Fibroblast of gingiva (primary cell): ENCODE results near the gene AGAP1.

ENCODE experiments used
- DNase-seq: peaks from one replicate; pipeline ENCODE4 v3.0.0-alpha.2; 2011; ENCODE audit warnings: low read depth

AGAP1 gene

GRCh38 chr2:235992024-235992423 lies 498.2 kb downstream of the AGAP1 start:
- DNase-seq, result no peak

- DNase-seq, result no peak
Observed at GRCh38 chr2:235996419-235996818, 502.6 kb downstream of the AGAP1 start.

DNA sequence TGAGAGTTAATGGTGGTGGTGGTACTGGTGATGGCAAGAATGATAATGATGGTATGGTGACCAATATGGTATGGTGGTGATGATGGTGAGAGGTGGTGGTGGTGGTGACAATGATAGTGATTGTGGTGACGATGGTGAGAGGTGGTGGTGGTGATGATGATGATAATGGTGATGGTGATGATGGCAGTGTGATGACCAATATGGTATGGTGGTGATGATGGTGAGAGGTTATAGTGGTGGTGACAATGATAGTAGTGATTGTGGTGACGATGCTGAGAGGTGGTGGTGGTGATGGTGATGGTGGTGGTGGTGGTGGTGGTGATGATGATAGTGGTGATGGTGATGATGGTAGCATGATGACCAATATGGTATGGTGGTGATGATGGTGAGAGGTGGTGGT lies 505.2 kb downstream of the AGAP1 start:
- DNase-seq, result no peak

- no peak for DNase-seq
Observed at GRCh38 chr2:236001166-236001828, 507.5 kb downstream of the AGAP1 start.

DNA sequence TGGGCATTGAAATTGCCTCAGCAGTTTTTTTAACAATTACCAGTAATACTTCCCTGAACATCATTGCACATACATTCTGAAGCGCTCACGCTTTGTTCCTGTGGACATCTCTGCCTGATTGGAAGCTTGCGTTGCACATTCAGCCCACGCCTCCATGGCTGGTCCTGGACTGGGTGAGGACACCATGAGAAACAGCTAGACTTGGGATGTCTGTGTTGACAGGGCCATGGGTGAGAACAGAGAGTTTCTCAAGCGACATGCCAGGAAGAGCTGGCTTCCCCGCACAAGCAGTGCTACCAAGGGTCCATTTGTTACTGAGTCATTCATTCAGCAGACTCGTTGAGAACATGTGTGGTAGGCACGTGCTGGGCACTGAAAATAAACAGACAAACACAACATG lies 508.0 kb downstream of the AGAP1 start:
- DNase-seq, result no peak

- no peak for DNase-seq
Observed at GRCh38 chr2:236008006-236008405, 514.2 kb downstream of the AGAP1 start.

DNA sequence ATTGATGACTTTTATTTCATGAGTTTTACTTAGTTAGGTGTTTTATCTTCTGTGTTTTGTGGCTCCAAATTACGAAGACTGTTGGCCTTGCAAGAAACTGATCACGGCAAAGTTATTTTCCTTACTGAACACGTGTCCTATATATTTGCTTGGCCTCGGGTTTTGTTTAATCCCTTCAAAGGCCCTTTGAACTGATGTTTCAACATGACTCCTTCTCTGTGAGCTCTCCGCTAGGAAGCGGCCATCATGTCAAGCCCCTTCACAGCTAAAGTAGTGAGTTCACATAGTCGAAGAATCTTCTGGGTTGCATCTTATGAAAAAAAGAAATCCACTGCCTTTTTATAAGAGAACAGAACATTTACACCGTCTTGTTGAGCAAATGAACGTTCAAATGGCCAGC lies 515.0 kb downstream of the AGAP1 start:
- no peak for DNase-seq

- DNase-seq, result no peak
Observed at GRCh38 chr2:236010920-236011685, 517.3 kb downstream of the AGAP1 start.

GRCh38 chr2:236012155-236012554 lies 518.3 kb downstream of the AGAP1 start:
- no peak for DNase-seq

- no peak for DNase-seq
Observed at GRCh38 chr2:236014408-236015131, 520.7 kb downstream of the AGAP1 start.

GRCh38 chr2:236015171-236015570 lies 521.3 kb downstream of the AGAP1 start:
- no peak for DNase-seq

DNA sequence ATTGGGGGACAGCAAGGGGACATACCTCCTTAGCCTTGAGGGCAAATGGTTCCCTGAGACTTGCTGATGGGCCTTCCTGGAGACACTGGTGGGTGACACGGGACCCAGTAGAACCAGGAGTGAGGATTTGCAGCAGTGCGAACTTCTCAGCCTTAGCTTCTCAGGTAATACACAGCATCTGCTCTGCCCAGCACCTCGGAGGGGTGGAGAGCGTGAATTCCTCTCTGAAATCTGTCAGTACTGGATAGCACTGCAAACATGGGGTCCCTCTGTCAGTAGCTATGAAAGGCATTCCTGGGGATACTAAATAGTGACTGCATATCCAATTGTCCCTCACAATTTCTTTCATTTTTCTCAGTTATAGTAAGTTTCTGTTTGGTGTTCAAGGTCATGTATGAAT lies 522.7 kb downstream of the AGAP1 start:
- DNase-seq, result no peak

DNA sequence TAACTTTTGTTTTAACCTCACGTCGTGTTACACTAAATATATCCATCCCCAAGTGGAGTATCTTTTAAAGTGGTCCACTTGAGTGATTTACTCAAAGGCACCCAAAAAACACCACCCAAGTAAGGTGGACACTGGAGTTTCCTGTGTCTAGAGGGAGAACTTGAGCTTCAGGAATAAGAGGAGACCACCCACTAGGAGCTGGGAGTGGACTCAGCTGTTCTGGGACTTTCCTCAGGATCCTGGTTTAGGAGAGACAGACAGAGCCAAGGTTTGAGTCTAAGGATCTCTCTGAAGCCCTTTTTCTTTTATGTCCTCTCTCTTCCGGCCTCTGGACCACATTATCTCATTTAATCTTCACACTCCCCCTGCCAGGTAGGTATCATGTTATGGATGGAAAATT lies 523.6 kb downstream of the AGAP1 start:
- DNase-seq, result no peak

GRCh38 chr2:236019434-236019833 lies 525.6 kb downstream of the AGAP1 start:
- DNase-seq, result no peak

DNA sequence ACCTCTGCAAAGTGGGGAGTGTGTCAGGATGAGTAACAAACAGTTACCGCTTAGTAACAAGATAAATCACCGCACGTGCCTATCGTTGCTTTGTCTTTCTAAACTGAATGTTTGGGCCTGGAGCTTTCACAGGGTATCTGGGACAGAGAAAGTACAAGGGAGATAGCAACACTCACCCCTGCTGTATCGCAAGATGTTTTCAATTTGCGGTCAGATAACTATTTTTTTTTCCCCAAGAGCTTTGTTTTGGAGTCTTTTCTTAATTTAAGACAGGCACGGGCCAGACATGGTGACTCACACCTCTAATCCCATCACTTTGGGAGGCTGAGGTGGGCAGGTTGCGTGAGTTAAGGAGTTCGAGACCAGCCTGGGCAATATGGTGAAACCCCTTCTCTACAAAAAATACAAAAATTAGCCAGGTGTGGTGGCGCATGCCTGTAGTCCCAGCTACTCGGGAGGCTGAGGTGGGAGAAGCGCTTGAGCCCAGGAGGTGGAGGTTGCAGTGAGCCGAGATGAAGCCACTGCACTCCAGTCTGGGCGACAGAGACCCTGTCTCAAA lies 527.7 kb downstream of the AGAP1 start:
- DNase-seq, result no peak

- DNase-seq, result no peak
Observed at GRCh38 chr2:236022128-236022527, 528.3 kb downstream of the AGAP1 start.

- DNase-seq, result no peak
Observed at GRCh38 chr2:236025892-236026291, 532.0 kb downstream of the AGAP1 start.

- peak; percentile 53 for DNase-seq
Observed at GRCh38 chr2:236026841-236027240, 533.0 kb downstream of the AGAP1 start.

DNA sequence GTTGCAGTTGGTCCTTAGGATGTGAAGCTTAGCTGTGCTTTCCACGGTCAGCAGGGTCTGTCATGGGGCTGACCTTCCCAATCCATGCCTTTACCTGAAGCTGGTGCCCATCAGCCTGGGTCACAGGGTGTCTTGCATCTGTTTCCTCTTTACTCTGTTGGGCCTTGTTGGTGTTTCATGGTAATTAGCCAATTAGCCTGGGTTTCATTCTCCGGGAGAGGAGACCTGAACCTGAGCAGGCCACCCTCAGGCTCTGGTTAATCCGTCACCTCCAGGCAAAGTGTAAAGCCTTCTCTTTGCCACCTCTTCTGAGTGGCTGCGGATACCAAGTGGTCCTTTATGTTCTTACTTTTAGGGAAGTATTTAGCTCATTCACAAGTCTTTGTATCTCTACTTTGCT lies 534.2 kb downstream of the AGAP1 start:
- no peak for DNase-seq

- DNase-seq, result no peak
Observed at GRCh38 chr2:236033462-236033861, 539.6 kb downstream of the AGAP1 start.

DNA sequence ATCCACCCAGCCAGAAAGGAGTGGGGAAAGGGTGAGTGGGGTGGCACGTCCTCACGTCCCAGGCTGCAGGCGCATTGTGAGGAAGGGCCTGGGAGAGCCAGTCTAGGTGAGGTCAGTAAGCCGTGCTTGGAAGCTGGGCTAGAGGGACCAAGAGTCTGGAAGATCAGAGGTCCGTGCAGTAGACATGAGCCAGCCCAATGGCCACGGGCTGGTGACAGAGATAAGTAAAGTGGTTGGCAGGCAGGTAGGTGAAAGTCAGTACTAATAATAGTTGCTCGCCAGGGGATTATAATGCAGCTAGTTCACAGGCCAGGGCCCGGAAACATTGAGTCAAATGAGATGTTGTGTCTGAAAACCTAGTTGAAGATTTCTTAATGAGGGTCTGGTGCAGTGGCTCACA lies 541.1 kb downstream of the AGAP1 start:
- no peak for DNase-seq

DNA sequence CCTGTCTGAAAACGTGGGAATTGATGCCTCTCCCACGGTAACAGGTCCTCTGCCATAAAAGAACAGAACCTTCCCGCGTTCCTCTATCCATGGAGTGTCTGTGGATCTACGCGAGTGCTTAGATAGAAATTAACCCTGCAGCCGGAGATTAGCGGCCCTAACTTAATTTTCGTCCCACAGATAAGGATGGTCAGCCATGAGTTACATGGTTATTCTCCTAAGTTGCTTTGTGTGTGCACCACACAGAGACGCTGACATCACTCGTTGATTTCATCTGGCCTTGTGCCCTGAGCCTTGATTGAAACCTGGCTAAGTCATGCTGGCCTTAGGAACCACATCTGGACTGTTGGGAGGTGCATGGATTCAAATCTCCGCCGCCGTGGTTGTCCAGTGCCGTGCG lies 542.2 kb downstream of the AGAP1 start:
- no peak for DNase-seq

GRCh38 chr2:236038096-236038495 lies 544.3 kb downstream of the AGAP1 start:
- DNase-seq, result no peak
